H7 (cell line): ENCODE results near the gene PMPCA. TPM values are rescaled to one million over a fixed set of nuclear protein-coding genes. Genes with fewer than 3 reads are reported as not detected.

Experiments
- DNase-seq: peaks from one replicate; pipeline ENCODE4 v3.0.0; 2012
- H3K27me3 ChIP-seq: 2 replicates; pipeline ENCODE4 v1.6.0; 2011; ENCODE audit warnings: mild to moderate bottlenecking, low read length; ENCODE audit not compliant: control insufficient read depth, insufficient read depth
- H3K36me3 ChIP-seq: replicated peaks from 2 replicates; pipeline ENCODE4 v1.5.1; 2011; ENCODE audit warnings: low read length; ENCODE audit not compliant: control insufficient read depth, insufficient read depth
- H3K4me3 ChIP-seq: 2 replicates; pipeline ENCODE4 v1.5.1; 2011; ENCODE audit warnings: low read depth, mild to moderate bottlenecking, control low read depth, low read length, moderate library complexity; ENCODE audit not compliant: insufficient read depth
- total RNA-seq: library from RNA; depleted of rRNA; stranded (reverse); fragments of >200 nt; shearing (Covaris generic); gene quantifications from 2 replicates; pipeline ENCODE4 v1.2.3, GENCODE V29; 2014

Gene PMPCA
- total RNA-seq, 1 experiment from 2014 or later = 100 TPM

DNA sequence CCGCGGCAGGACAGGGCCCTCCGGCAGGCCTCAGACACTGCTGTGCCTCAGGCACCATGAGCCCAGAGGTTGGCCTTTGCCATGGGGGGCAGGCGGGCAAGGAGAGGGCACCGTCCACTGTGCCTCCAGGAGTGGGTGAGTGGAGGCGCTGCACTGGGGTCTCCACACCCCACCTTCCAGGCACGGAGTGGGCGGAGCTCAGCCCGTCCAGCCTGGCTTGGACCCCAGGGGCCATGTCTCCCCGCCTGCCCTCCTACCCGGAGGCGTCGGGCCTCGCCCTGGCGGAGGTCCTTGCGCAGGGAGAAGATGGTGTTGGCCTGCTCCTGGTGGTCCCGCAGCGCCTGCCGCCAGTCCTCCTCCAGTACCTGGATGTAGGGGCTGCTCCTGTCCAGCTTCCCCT, 40.4 kb upstream of the PMPCA start:
- peak; percentile 67 for DNase-seq
- Histone ChIP-seq H3K36me3 (no peaks in the 10 kb centered on the region), H3K27me3 (no peaks in the 10 kb centered on the region), H3K4me3 (no peak overlapping the region)

DNA sequence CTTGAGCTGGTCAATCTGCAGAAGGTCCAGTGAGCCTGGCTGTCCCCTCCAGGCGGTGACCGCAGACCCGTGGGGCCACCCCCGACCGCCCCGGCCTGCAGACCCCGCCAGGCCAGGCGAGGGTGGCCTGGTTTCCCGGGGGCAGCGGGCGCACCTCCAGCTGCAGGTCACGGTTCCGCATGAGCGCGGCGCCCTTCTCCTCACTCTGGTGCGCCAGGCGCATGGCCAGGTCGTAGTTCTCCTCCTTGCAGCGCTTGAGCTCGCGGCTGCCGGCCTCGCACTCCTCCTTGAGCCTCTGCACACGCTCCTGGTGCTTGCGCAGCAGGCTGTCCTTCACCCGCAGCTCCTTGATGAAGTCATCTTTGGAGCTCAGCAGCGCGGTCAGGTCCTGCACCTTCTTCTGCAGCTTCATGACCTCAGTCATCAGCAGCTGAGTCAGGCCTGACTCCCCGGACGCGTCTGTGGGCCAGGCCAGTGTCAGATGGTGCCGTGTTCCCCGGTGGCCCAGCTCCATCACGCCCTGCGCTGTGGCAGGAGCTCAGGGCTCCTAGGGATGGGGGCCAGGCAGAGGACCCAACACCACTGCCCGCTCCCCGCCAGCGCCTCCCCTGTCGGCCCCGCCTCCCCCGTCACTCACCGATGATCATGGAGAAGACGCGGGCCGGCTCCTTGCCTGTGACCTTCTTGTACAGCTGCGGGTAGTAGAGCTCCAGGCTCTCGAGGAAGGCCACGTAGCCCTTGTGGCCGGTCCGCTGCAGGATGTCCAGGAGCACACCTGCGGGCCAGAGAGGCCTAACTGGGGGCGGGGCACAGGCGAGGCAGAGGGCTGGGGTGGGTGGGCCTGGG, 39.5 kb upstream of the PMPCA start:
- DNase-seq = peak; percentile 60
- Histone ChIP-seq H3K27me3 (no peaks in the 10 kb centered on the region), H3K4me3 (no peak overlapping the region), H3K36me3 (no peaks in the 10 kb centered on the region)

DNA sequence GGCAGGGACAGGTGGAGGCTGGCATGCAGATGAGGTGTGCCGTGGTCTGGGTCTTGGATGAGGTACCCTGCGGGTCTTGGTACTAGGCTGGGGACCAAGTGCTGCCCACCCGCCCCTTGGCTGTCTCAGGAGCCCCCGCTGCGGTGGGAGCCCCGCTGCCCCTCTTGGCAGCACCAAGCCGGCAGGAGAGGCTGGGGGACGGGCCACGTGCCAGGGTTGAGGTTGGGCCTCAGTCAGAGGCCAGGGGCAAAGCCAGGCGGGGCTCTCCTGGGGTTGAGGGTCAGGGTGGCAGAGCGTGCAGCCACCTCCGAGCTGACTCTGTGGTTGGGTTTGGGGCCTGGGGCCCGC, 39.0 kb upstream of the PMPCA start:
- Histone ChIP-seq H3K4me3 (no peak overlapping the region), H3K36me3 (no peaks in the 10 kb centered on the region), H3K27me3 (no peaks in the 10 kb centered on the region)
- no peak for DNase-seq

DNA sequence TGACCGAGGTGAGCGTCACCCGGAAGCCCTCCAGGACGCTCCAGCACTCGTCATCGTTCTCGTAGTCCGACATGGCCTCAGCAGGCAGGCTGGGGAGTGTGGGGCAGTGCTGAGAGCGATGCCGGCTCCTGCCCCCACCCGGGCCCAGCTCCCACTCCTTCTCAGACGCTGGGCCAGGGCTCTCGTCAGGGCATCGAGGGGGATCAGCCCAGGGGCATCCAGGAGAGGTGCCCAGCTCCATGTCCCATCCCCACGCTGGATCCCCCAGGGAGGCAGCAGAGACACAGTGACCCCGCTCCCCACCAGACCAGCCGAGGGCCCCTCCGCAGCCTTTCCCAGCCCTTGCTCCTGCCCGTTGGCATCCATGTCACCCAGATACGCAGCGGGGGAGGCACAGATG, 38.5 kb upstream of the PMPCA start:
- no peaks in the 10 kb centered on the region for H3K27me3 ChIP-seq
- no peak for DNase-seq

DNA sequence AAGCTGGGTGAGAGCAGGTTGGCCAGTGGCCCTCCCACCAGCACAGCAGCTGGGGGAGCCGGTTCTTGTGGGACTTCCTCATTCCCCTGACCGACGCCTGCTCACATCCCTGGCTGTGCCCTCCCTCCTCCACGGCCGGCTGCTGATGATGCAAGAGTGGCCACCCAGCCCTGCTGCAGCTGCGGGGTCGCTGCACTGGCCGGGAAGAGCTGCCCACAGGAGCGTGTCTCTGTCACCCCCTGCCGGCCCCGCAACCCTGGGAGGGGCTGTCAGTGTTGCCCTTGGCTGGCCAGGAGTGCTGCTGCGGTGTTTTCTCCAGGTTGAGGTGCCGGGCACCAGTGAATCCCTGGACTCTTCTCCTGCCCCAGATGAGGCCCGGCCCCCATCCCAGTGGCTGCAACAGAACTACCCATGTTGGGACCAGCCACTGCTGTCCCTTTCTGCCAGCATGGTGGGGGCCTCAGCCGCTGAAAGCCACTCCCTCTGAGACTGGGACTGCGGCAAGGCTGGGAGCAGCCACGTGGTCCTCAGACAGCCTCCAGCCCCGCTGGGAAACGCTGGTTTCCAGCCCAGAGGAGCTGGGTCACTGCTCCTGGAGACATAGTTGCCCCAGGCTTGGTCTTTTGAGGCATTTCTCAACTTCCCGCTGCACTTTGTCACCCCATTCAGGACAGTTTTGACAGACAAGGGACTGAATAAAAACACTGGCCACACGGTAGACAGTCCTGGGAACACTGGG, 37.7 kb upstream of the PMPCA start:
- peak; percentile 83 for DNase-seq

More for the DNA sequence above, 38.5 kb upstream of the PMPCA start:
- Histone ChIP-seq H3K4me3 (no peak overlapping the region), H3K36me3 (no peaks in the 10 kb centered on the region)

DNA sequence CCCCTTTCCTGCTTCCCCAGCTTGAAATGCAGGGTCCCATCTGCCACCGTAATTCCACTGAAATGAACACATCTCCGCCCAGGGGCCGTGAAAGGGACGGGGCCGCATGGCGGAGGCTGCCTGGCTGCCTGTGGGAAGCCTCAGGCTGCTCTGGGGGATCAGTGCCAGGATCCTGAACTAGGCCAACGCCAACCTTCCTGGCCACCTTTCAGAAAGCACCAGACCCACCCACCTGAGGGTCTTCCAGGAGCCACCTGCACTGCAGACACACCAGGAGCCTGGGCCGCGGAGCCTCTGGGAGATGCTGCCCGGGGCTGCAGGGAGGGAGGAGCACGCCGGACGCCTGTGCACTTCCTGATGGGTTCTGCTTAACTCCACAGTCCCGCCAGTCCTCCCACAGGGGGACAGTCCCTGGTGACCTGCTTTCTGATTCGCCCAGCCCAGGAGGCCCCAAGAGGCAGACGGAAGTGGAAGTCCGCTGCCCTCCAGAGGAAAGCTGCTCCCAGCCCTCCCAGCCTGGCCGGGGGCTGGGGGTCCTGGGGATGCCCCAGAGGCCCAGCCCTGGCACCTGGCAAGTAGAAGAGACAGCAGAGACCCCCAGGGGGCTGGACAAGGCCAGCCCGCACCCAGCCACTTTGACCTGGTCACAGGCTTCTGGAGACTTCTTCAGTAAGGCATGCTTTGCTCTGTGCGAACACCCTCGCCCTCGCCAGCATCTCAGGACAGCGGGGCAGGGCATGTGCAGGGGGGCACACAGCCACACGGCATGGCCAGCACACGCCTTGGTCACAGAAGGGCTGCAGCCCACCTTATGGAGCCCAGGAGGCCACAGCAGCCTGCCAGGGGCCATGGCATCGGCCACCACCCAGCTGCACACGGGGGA, 36.9 kb upstream of the PMPCA start, which contains the start of gene CARD9:
CARD9 (minus strand) TSS at position 370 of the 883 bp plus-strand sequence. CDS start 1,591 bp downstream, outside the sequence.
- no peak for DNase-seq
- Histone ChIP-seq H3K36me3 (no peaks in the 10 kb centered on the region; the same call in 1 of the 2 replicates), H3K4me3 (no peak within 1 kb of the TSS), H3K27me3 (no peaks in the 10 kb centered on the region)

More for the DNA sequence above, 37.7 kb upstream of the PMPCA start:
- no peaks in the 10 kb centered on the region for H3K36me3 ChIP-seq
- no peak overlapping the region for H3K4me3 ChIP-seq
- no peaks in the 10 kb centered on the region for H3K27me3 ChIP-seq

DNA sequence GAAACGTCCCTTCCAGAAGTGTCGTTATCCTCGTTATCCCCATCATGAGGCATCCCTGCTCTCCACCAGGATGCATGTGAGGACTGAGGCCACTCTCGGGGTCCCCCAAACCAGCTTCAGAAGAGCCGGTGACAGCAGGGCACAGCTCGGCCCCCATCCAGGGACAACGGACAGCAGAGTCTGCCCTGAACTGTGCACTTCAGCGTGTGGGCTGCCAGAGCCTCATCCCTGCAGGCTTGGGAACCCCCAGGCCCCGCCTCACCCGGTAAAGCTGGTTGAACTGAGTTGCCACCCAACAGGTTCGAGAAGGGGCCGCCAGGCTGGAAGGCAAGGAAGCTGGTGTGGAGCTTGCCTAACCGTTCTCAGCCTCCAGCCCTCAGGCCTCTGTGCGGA, 36.3 kb upstream of the PMPCA start:
- H3K36me3 ChIP-seq = peaks cover under 1% of the 10 kb centered on the region; the same call in 1 of the 2 replicates
- no peaks in the 10 kb centered on the region for H3K27me3 ChIP-seq
- no peak for DNase-seq
- no peak overlapping the region for H3K4me3 ChIP-seq

DNA sequence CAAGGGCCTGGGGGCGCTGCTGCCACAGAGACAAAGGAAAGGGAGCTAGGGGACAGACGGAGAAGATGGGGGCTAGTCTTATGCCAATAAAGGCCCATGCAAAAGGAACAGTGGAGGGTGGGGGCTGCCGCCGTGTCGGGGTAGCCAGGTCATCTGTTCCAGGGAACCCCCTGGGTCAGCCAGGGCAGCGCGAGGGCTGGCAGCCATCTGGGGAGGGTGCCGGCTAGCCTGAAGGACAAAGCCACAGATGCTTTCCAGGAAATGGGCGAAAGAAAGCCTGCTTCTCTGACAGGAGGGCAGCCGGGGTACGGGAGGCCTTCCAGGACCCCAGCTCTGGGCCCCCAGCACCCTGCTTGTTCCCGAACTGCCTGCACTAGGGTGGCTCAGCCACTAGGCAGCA, 35.4 kb upstream of the PMPCA start:
- Histone ChIP-seq H3K4me3 (no peak overlapping the region), H3K27me3 (no peaks in the 10 kb centered on the region), H3K36me3 (peaks cover 2% of the 10 kb centered on the region; the same call in 1 of the 2 replicates)
- no peak for DNase-seq

DNA sequence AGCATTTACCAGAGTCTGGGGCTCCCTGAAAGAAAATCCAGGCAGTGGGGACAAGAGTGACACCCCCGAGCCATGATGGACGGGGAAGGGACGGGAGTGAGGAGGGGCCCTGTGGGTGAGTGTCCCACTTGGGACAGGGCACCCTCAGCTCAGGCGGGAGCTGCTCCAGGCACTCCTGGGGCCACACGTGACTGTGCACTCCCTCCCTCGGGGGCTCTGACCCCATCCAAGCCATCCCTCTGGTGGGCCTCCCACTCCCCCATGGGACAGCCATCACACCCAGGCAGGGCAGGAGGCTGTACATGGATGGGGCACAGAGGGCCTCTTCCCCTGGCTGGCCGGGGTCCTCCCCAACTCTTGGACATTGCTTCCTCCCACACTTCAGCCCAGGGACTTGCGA, 34.0 kb upstream of the PMPCA start:
- DNase-seq = no peak
- Histone ChIP-seq H3K4me3 (no peak overlapping the region), H3K27me3 (no peaks in the 10 kb centered on the region), H3K36me3 (peaks cover 6% of the 10 kb centered on the region)

DNA sequence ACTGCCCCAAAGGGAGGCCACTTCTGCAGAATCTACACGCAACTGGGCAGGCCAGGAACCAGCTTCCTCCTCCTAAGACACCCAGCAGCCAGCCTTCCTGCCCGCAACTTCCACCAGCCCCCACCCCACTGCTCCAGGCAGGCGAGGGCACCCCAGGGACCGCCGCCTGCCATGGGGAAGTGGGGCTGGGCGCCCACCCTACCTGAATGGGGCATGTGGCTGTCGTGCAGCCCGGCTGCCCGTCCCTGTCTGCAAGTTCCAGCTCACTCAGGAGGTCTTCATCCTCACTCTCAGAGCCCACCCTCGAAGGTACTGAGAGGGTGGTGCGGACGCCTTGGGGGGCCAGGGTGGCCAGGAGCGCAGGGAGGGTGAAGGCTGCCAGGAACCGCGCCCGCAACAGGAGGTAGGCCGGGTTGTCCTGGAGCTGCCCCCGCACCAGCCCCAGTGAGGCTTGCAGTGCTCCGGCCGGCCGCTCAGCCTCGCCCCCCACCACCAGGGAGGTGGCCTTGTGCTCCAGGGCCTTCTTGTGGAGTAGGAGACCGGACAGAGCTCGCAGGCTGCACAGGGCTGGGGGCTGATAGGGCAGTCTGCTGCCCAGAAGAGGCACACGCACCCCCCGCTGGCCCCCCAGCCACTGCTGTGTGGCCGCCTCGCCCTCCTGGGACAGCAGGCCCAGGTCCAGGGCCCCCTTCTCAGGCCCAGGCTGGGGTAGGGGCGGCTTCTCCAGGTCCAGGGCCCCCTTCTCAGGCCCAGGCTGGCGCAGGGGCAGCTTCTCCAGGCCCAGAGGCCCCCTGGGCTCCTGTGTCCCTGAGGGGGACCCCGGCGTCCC, 32.9 kb upstream of the PMPCA start:
- DNase-seq = no peak
- peaks cover 11% of the 10 kb centered on the region for H3K36me3 ChIP-seq
- H3K27me3 ChIP-seq = no peaks in the 10 kb centered on the region
- no peak overlapping the region for H3K4me3 ChIP-seq

DNA sequence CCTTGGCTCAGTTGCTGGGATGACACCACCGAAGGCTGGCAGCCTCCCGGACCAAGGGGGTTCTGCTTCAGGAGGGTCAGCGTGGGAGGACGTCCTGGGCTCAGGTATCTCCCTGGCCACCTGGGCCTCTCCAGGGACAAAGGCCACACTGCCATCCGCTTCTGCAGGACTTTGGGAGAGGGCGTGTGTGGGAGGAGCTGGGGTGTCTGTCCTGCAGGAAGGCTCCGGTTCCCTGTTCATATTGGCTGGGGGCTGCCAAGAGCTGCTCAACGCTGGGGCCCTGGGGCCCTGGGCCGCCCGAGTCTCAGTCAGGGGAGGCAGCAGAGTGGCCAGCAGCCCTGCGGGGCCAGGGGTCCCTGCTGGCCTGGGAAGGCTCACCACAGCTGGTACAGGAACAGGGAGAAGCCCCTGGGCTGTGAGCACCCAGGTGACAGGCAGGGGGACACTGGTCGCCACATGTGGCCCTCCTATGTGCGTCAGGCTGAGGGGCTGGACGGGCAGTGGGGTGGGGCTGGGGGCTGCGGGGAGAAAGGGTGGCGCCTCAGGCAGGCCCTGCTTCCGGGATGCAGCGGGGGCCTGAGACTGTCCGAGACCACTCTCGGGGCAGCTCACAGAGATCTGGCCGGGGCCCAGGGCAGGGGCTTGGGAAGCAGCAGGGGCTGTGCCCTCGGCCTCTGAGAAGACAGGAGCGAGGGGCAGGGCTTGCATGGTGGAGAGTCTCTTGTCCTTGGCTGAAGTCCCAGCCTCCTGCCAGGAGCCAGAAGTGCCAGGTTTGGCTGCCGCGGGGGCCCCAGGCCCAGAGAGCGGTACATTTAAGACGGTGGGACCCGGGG, 32.1 kb upstream of the PMPCA start:
- Histone ChIP-seq H3K36me3 (peaks cover 14% of the 10 kb centered on the region), H3K4me3 (no peak overlapping the region), H3K27me3 (no peaks in the 10 kb centered on the region)
- no peak for DNase-seq

DNA sequence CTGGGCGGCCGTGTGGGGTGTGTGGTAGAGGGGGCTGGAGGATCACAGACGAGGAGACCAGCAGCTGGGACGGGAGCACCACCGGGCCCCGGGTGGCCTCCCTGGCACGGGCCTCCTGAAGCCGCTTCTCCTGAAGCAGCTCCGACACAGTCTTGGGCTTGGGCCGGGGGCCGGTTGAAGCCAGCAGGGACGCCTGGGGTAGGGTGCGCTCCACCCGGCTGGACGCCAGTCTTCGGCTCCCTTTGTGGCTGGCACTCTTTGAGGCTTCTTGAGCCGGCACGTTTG, 31.5 kb upstream of the PMPCA start:
- Histone ChIP-seq H3K36me3 (peaks cover 14% of the 10 kb centered on the region), H3K4me3 (no peak overlapping the region), H3K27me3 (no peaks in the 10 kb centered on the region)
- DNase-seq = no peak

DNA sequence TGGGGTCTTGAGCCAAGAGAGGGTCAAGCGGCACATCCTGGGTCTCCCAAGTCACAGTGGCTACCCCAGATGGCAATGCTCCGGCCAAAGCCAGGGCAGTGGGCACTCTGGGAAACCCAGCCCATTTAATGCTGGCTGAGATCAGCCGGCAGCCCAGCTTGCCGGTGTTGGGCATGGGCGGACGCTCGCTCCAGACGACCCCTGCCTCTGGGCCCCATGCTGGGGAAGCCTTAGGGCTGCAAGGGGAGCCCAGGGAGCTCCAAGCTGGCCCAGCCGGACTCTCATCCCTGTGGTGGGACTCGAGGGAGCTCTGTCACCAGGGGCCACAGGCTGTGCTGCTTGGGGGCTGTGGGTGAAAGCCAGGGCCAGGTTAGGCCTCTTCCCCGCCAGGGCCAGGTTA, 31.1 kb upstream of the PMPCA start:
- DNase-seq = no peak
- Histone ChIP-seq H3K27me3 (no peaks in the 10 kb centered on the region), H3K36me3 (peaks cover 16% of the 10 kb centered on the region), H3K4me3 (no peak overlapping the region)
